GM18909 (cell line): ENCODE data around the gene PLCL2.

Experiments
- ATAC-seq: cut with Tn5 transposase; IDR thresholded peaks from one replicate; pipeline ENCODE4 v1.9.1; 2021; ENCODE audit warnings: mild to moderate bottlenecking; ENCODE audit not compliant: unreplicated experiment, poor library complexity

The PLCL2 gene

GRCh38 chr3:16884748-16885592, at the start of gene PLCL2:
TSS of gene PLCL2 (plus strand) at chr3:16884955. CDS start at chr3:16885040, 85 bp downstream.
- ATAC-seq: peak; percentile 36

- ATAC-seq: no peak
Measured at GRCh38 chr3:16836505-16837237, 48.1 kb upstream of the PLCL2 start.

- ATAC-seq: no peak
Measured at GRCh38 chr3:16837602-16838001, 47.2 kb upstream of the PLCL2 start.

- ATAC-seq: no peak
Measured at GRCh38 chr3:16838561-16838960, 46.2 kb upstream of the PLCL2 start.

GRCh38 chr3:16839271-16840100, 45.3 kb upstream of the PLCL2 start:
- no peak for ATAC-seq

GRCh38 chr3:16840101-16840424, 44.7 kb upstream of the PLCL2 start:
- no peak for ATAC-seq

GRCh38 chr3:16841041-16841753, 43.6 kb upstream of the PLCL2 start:
- ATAC-seq: no peak

- ATAC-seq: peak; percentile 72
Measured at GRCh38 chr3:16841904-16842271, 42.9 kb upstream of the PLCL2 start.

- peak; percentile 84 for ATAC-seq
Measured at GRCh38 chr3:16842272-16843270, 42.2 kb upstream of the PLCL2 start.

GRCh38 chr3:16844222-16844621, 40.5 kb upstream of the PLCL2 start:
- no peak for ATAC-seq

GRCh38 chr3:16844791-16845190, 40.0 kb upstream of the PLCL2 start:
- no peak for ATAC-seq

- ATAC-seq: no peak
Measured at GRCh38 chr3:16846373-16847080, 38.2 kb upstream of the PLCL2 start.

GRCh38 chr3:16848007-16848406, 36.7 kb upstream of the PLCL2 start:
- ATAC-seq: no peak

- ATAC-seq: peak; percentile 86
Measured at GRCh38 chr3:16849229-16849628, 35.5 kb upstream of the PLCL2 start.

GRCh38 chr3:16849795-16850194, 35.0 kb upstream of the PLCL2 start:
- no peak for ATAC-seq

- ATAC-seq: no peak
Measured at GRCh38 chr3:16855497-16855896, 29.3 kb upstream of the PLCL2 start.

- ATAC-seq: no peak
Measured at GRCh38 chr3:16860234-16860633, 24.5 kb upstream of the PLCL2 start.

GRCh38 chr3:16861432-16861831, 23.3 kb upstream of the PLCL2 start:
- no peak for ATAC-seq
